KOPT-K1 (cell line): ENCODE measurements around the gene C9orf72.

Source experiments
- H3K27ac ChIP-seq: fragments of 200-600 bp; sonication (generic); 2 replicates; pipeline ENCODE4 v1.5.1; 2016; ENCODE audit warnings: antibody characterized with exemption, mild to moderate bottlenecking, low read depth, low read length; ENCODE audit not compliant: poor library complexity, severe bottlenecking
- H3K36me3 ChIP-seq: fragments of 200-600 bp; sonication (generic); 2 replicates; pipeline ENCODE4 v1.5.1; 2017; ENCODE audit warnings: antibody characterized with exemption, mild to moderate bottlenecking, low read length, moderate library complexity; ENCODE audit not compliant: insufficient read depth
- H3K9me3 ChIP-seq: fragments of 200-600 bp; sonication (generic); 2 replicates; pipeline ENCODE4 v1.5.1; 2017; ENCODE audit warnings: antibody characterized with exemption, low read length, mild to moderate bottlenecking; ENCODE audit not compliant: insufficient read depth, poor library complexity, severe bottlenecking

The C9orf72 gene

DNA sequence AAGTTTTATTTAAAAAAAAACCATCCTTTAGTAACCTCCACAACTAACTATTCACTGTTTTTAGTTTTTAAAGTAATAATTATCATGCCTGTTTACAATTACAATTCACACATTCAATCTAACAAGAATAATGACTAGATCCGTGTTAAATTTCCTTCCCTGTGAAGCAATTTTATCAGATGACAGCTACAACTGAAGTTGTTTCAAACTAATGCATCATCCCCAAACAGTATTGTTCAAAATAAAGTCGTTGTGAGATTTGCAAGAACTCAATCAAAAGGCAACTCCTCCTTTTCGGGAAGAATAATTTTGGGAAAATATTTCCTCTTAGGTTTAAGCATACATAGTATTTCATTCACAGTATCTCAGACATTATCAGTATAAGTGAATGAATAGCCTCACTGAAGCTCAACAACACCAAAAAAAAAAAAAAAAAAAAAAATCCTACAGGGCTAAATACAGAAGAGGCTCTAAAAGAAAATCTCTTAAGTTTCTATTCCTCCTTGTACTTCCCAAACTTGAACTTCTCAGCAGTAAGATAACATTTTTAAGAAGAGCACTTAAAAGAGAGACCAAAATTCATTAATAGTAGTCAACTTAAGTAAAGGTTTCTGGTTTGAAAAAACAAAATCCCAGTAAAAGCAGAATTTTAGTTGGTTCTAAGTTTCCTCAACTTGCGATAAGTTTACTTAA is 9.4 kb downstream of the C9orf72 start:
- Histone ChIP-seq H3K9me3 (no peaks in the 10 kb centered on the region), H3K27ac (no peak overlapping the region), H3K36me3 (no peaks in the 10 kb centered on the region; the same call in 1 of the 2 replicates)

DNA sequence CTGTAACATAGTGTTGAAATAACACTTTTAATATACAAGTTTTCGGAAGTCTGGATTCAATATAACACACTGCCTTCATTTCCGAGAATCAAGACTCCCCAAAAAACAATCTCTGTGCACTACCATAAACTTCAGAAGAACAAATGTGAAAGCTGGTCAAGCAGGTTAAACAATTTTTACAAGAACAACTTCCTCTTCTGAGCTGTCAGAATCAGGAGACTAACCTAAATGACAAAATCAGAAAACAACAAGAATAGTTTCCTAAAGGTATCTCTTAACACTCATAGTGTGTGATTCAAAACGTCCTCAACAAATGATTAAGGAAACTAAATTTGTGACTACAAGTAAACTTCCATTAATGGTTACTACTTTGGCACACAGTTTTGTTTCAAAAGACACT is 11.6 kb downstream of the C9orf72 start:
- no peaks in the 10 kb centered on the region; the same call in 1 of the 2 replicates for H3K36me3 ChIP-seq
- no peak overlapping the region for H3K27ac ChIP-seq
- H3K9me3 ChIP-seq = no peaks in the 10 kb centered on the region

DNA sequence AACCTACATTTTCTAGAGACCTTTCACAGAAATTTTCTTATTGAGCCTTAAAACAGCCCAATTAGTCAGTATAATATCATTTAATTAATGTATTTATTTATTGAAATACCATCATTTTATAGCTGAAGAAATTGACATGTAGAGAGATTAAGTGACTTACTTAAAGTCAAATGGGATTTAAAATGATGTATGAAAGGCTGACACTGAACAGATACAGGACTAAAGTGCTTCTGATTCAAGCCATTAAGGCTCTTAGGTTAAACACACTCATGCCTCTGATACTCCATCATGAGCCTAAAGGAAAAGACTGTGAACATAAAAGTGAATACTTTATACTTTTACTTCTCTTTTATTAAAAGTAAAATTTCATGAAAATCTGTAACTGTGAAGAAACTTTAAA is 12.8 kb downstream of the C9orf72 start:
- no peak overlapping the region for H3K27ac ChIP-seq
- no peaks in the 10 kb centered on the region for H3K9me3 ChIP-seq
- no peaks in the 10 kb centered on the region; the same call in none of the 2 replicates for H3K36me3 ChIP-seq

DNA sequence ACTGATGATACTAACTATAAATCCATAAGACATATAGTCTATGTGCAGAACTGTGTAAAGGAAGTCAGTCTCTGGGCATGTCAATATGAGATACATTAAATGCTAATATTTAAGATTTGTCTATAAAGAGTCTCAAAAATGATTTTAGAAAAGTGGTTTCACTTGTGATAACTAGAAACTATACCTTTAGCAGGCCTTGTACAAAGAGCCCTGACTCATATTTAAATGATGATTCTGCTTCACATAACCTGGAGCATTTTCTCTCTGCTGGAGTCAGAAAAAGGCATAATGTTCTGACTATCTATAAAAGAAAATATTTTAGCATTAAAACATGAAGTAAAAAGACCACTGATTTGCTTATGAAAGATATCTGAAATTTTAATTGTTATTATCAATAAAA is 15.0 kb downstream of the C9orf72 start:
- Histone ChIP-seq H3K9me3 (no peaks in the 10 kb centered on the region), H3K36me3 (no peaks in the 10 kb centered on the region; the same call in 1 of the 2 replicates), H3K27ac (no peak overlapping the region)

DNA sequence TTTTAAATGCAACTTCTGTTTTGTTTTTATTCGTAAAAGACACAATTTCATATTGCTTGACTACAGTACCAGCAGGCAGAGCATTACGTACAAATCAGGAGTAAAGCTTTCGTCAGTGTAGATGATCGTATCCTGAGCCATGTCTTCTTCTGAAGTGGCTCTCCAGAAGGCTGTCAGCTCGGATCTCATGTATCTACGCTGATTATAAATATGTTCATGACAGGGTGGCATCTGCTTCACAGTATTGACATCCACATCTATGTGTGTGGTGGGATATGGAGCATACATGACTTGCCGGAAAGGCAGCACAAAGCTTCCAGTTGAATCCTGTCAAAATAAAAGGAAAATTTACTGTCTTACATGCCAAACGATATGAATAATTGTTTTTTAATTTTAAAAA is 16.8 kb downstream of the C9orf72 start:
- H3K36me3 ChIP-seq = no peaks in the 10 kb centered on the region; the same call in 1 of the 2 replicates
- no peaks in the 10 kb centered on the region for H3K9me3 ChIP-seq
- H3K27ac ChIP-seq = no peak overlapping the region

- Histone ChIP-seq H3K36me3 (no peaks in the 10 kb centered on the region; the same call in 1 of the 2 replicates), H3K27ac (no peak overlapping the region), H3K9me3 (no peaks in the 10 kb centered on the region)
Observed at GRCh38 chr9:27554712-27555111, 18.6 kb downstream of the C9orf72 start.

GRCh38 chr9:27549196-27549755 is 24.0 kb downstream of the C9orf72 start:
- H3K9me3 ChIP-seq = no peaks in the 10 kb centered on the region
- no peak overlapping the region for H3K27ac ChIP-seq
- H3K36me3 ChIP-seq = no peaks in the 10 kb centered on the region

DNA sequence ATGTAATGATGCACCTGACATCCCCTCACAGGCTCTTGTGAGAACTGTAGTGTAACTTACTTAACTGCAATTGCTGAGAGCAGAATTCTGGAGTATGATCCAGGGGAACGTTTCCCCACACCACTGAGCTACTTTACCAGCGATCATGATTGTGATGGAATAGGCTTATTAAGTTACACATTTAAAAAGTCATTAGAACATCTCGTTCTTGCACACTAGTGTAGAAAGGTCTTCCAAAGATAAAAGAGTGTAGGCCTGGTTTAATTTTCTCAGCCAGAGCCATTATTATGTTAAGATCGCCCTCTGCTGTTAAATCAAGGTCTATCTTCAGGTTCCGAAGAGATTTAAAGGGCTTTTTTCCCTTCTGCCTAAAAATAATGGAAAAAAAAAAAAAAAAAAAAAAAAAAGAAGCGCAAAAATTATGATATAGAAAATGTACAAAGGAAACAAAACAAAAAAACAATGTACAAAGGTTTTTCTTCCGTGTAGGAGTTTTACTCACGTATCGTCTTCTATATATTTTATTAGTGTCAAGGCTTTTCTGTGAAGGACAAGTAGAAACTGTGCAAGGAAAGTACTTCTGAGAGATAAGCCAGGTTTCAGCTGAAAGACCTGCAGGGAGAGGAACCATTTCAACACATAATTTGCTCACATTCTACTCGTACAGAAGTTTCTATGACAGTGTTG is 25.1 kb downstream of the C9orf72 start:
- no peak overlapping the region for H3K27ac ChIP-seq
- no peaks in the 10 kb centered on the region for H3K36me3 ChIP-seq
- no peaks in the 10 kb centered on the region for H3K9me3 ChIP-seq

DNA sequence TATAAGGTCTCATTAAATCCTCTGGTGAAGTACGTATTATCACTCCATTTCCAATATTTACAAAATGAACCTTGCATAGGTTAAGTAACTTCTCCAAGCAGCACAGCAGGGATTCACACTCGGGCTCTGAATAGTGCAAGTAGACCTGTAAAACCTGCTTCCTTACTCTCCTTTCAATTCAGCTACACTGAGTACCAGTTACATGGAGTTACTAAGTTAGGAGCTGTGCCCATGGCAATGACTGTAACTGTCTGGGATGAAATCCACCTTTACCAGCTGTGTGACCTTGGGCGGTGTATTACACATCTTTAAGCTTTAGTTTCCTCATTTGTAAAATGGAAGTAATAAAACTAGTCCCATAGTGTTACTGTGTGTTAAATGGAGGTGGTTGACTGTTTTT is 27.8 kb downstream of the C9orf72 start:
- no peaks in the 10 kb centered on the region for H3K9me3 ChIP-seq
- H3K27ac ChIP-seq = no peak overlapping the region
- no peaks in the 10 kb centered on the region for H3K36me3 ChIP-seq

DNA sequence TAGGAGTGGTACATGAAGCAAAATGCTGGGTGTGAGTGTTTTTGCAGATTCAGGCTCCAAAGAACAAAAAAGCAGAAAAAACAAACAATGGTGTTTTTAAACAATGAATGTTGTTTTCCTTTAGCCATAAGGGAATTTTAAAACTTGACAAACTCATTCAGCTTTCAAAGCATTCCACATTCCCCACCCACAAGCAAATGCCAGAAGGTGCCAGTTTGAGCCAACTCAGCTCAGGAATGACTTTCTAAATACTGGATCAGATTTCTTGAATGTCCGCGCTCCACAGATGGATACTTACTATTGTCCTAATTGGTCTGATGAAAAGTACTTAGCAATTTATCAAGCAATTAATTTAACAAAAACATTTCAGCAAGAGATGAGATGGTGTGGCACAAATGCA is 30.8 kb downstream of the C9orf72 start:
- no peaks in the 10 kb centered on the region for H3K9me3 ChIP-seq
- H3K36me3 ChIP-seq = no peaks in the 10 kb centered on the region
- H3K27ac ChIP-seq = no peak overlapping the region

GRCh38 chr9:27541740-27542139 is 31.5 kb downstream of the C9orf72 start:
- Histone ChIP-seq H3K36me3 (no peaks in the 10 kb centered on the region), H3K27ac (no peak overlapping the region), H3K9me3 (no peaks in the 10 kb centered on the region)

DNA sequence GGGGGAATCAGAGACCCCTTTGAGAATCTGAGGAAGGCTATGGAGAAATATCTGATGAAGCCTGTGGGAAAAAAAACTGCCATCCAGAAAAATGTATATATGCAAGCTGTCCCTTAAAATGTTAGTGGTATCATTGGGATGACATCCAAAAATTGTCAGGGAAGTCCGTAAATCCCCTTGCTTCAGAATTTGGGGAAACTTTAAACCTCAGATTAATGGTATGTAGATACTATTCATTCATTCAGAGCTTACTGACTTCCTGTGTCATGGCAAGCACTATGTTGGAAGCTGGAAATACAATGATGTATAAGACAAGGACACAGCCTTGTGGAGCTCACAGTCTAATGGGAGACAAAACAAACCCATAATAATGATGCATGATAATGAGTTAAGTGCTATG is 32.8 kb downstream of the C9orf72 start:
- H3K9me3 ChIP-seq = no peaks in the 10 kb centered on the region
- H3K27ac ChIP-seq = no peak overlapping the region
- H3K36me3 ChIP-seq = no peaks in the 10 kb centered on the region

GRCh38 chr9:27539479-27540441 is 33.5 kb downstream of the C9orf72 start:
- Histone ChIP-seq H3K9me3 (no peaks in the 10 kb centered on the region), H3K27ac (no peak overlapping the region), H3K36me3 (no peaks in the 10 kb centered on the region)

DNA sequence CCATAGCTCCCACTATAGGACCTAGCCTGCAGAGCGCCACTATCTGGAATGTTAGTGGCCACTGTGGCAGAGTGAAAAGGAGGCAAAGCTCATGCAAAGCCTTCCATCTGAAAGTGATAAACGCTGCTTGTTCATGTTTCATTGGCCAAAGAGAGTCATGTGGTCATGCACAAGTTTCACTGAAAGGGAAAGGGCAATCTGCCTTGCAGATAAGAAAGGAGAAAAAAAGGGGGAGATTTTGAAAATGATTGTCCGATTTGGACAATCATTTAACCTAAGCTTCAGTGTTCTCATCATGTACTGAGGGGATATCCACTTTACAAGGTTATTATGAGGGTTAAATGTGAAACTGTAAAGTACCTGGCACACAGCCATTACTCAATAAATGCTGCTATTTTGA is 34.6 kb downstream of the C9orf72 start:
- H3K27ac ChIP-seq = no peak overlapping the region
- no peaks in the 10 kb centered on the region for H3K36me3 ChIP-seq

GRCh38 chr9:27537756-27538155 is 35.5 kb downstream of the C9orf72 start:
- Histone ChIP-seq H3K36me3 (no peaks in the 10 kb centered on the region), H3K27ac (no peak overlapping the region), H3K9me3 (no peaks in the 10 kb centered on the region)

More for the DNA sequence above, 34.6 kb downstream of the C9orf72 start:
- H3K9me3 ChIP-seq = no peaks in the 10 kb centered on the region
